GM12874 (cell line): ENCODE results near the gene RBM17.

Source experiments
- TF ChIP-seq, protein P1 (sequence below): IDR thresholded peaks from 2 replicates; pipeline ENCODE4 v1.5.1; 2011; ENCODE audit warnings: low read depth, mild to moderate bottlenecking, control low read depth, low read length, moderate library complexity; ENCODE audit not compliant: insufficient read depth

The RBM17 gene

DNA sequence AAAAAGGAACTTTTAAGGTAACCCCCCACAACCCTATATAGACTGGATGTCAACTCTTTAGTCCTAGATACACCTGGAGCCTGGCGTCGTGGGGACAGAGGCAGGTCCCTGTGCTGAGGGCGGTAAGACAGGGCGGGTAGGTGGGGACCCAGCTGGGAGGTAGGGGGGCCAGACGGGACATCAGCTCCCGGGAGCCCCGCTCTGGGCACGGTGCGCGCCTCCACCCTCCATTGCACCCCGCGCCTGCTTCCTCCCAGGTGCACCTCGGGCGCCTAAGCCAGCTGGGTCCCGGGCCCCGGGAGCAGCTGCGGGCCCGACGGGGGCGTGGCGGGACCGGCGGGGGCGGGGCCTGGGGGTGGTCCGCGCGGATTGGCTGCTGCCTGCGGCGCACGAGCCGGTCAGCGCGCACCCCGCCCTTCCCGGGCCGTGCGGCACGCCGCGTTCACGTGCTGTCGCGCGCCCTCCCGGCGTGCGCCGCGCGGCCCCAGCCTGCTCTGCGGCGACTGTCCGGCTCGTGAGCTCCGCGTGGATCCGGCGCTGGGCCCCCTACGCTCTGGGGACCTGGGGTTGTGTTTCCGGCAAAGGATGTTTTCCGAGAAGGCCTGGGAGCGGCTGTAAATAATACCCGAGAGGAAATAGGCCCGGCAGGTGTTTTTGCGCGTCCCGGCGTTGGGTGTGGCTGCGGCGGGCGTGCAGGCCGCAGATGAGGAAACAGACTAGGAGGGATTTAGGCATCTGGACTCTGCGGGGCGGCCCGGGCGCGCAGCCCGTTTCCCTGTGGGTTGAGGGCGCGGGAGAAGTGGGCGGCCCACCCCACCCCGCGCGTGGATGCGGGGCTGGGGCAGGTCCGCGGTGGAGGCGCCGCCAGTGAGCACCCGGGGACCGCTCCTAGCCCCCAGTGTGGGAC lies 74.8 kb downstream of the RBM17 start:
- TF ChIP-seq, protein P1, sequence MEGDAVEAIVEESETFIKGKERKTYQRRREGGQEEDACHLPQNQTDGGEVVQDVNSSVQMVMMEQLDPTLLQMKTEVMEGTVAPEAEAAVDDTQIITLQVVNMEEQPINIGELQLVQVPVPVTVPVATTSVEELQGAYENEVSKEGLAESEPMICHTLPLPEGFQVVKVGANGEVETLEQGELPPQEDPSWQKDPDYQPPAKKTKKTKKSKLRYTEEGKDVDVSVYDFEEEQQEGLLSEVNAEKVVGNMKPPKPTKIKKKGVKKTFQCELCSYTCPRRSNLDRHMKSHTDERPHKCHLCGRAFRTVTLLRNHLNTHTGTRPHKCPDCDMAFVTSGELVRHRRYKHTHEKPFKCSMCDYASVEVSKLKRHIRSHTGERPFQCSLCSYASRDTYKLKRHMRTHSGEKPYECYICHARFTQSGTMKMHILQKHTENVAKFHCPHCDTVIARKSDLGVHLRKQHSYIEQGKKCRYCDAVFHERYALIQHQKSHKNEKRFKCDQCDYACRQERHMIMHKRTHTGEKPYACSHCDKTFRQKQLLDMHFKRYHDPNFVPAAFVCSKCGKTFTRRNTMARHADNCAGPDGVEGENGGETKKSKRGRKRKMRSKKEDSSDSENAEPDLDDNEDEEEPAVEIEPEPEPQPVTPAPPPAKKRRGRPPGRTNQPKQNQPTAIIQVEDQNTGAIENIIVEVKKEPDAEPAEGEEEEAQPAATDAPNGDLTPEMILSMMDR = no peak

DNA sequence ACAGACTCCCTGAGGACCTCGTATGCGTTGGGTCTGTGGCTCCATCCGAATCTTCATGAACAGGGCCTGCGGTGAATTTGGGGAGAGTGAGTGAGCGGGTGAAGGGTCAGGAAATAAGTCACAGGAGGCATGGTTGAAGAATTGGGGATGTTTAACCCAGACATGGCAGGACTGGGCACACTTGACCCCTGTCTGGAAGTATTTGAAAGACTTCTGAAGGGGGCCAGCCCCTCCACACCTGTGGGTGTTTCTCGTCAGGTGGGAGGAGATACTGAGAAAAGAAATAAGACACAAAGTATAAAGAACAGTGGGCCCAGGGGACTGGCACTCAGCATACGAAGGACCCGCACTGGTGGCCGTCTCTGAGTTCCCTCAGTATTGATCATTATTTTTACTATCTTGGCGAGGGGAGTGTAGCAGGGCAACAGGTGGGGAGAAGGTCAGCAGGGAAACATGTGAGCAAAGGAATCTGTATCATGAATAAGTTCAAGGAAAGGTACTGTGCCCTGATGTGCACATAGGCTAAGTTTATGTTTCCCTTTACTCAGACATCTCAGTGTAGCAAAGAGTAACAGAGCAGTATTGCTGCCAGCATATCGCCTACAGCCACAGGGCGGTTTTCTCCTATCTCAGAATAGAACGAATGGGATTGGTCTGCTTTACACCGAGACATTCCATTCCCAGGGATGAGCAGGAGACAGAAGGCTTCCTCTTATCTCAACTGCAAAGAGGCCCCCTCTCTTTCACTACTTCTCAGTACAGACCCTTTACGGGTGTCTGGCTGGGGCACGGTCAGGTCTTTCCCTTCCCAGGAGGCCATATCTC lies 75.6 kb downstream of the RBM17 start:
- TF ChIP-seq, protein P1 = no peak

DNA sequence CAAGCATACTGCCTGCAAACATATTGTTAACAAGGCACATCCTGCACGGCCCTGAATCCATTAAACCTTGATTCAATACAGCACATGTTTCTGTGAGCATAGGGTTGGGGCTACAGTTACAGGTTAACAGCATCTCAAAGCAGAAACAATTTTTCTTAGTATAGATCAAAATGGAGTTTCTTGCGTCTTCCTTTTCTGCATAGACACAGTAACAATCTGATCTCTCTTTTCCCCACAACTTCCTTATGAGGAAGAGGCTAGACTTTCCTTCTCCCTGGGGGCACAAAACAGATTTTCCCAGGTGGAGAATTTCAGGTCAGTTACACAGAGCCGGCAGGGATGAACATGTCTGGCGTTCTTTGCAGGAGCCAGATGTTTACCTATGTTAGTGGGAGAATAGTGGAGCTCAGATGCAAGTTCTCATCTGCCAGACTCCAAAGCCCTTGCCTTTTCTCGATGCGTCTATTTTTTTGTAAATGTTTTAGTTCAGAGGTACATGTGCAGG lies 76.4 kb downstream of the RBM17 start:
- TF ChIP-seq, protein P1 = no peak
